HCT116 (cell line): ENCODE results near the gene RTN4IP1. TPM values are rescaled to one million over a fixed set of nuclear protein-coding genes. Genes with fewer than 3 reads are reported as not detected.

Source experiments
- ATAC-seq: fragments of 200-7000 bp; cut with Tn5 transposase; 2 replicates; pipeline ENCODE4 v1.9.1; 2020; ENCODE audit warnings: mild to moderate bottlenecking, moderate library complexity
- BruUV-seq: library from RNA; stranded (reverse); fragments of 400-500 nt; replicated peaks from 2 replicates; lab custom pipeline; 2021; lab: Mats Ljungman, UMichigan
- CTCF ChIA-PET: fragments of 300-600 bp; sonication (Branson Sonifier 250); formaldehyde crosslinking; loops from one replicate; lab custom pipeline; 2021; ENCODE audit warnings: antibody characterized with exemption; lab: Charles Lee
- POLR2A ChIA-PET: fragments of 300-600, 350-600 bp; sonication (Branson Sonifier 250); formaldehyde crosslinking; loops from one replicate; lab custom pipeline; 2021; ENCODE audit warnings: antibody characterized with exemption; lab: Charles Lee
- RAD21 ChIA-PET, 2 experiments: fragments of 300-600 bp; sonication (Branson Sonifier 250); formaldehyde crosslinking; loops; one replicate each; lab custom pipeline; 2023; ENCODE audit warnings: low total read pairs in 2 of 2; ENCODE audit not compliant: uncharacterized antibody in 2 of 2, unreplicated experiment in 2 of 2, low non-redundant PET in 1 of 2; lab: Charles Lee
- DNase-seq: peaks from one replicate; pipeline ENCODE4 v3.0.0-alpha.2; 2010; ENCODE audit warnings: low read depth, low spot score
- H2AFZ ChIP-seq: fragments of 200-600 bp; shearing (Covaris generic), sonication (generic); 2 replicates; pipeline ENCODE4 v1.6.1; 2017; ENCODE audit warnings: low read depth, mixed run types, mixed read lengths, antibody characterized with exemption, low read length; ENCODE audit not compliant: poor library complexity, severe bottlenecking
- H3K27ac ChIP-seq: 2 replicates; pipeline ENCODE4 v1.5.1; 2012; ENCODE audit warnings: low read depth, low read length
- H3K27me3 ChIP-seq: fragments of 200-600 bp; sonication (generic); 2 replicates; pipeline ENCODE4 v1.6.1; 2016; ENCODE audit warnings: mixed run types, low read length, mixed read lengths; ENCODE audit not compliant: insufficient read depth
- H3K36me3 ChIP-seq, 2 experiments: fragments of 200-500 bp in 1 of 2; fragments of 200-600 bp in 1 of 2; sonication (Bioruptor generic) in 1 of 2; sonication (generic) in 1 of 2; 2 replicates each; pipeline versions ENCODE4 v1.5.1 to v1.6.1; 2014 to 2016; ENCODE audit warnings: low read length in 2 of 2, inconsistent platforms in 1 of 2, mixed read lengths in 1 of 2, mixed run types in 1 of 2; ENCODE audit not compliant: insufficient read depth in 2 of 2, control insufficient read depth in 1 of 2
- H3K4me1 ChIP-seq, 2 experiments: fragments of 200-600 bp in 1 of 2; sonication (generic) in 1 of 2; 2 replicates each; pipeline versions ENCODE4 v1.5.1 to v1.6.1; 2012 to 2017; ENCODE audit warnings: low read length in 2 of 2, inconsistent platforms in 1 of 2, mild to moderate bottlenecking in 1 of 2, mixed read lengths in 1 of 2, mixed run types in 1 of 2, moderate library complexity in 1 of 2; ENCODE audit not compliant: insufficient read depth in 2 of 2, control insufficient read depth in 1 of 2
- H3K4me2 ChIP-seq: fragments of 200-600 bp; sonication (generic); 2 replicates; pipeline ENCODE4 v1.6.1; 2017; ENCODE audit warnings: mixed run types, low read length, mixed read lengths
- H3K4me3 ChIP-seq, 2 experiments: fragments of 200-600 bp in 1 of 2; sonication (generic) in 1 of 2; replicated peaks in 1 of 2; 2 replicates each; pipeline ENCODE4 v1.5.1; 2011 to 2016; ENCODE audit warnings: low read length in 2 of 2, control low read depth in 1 of 2, low read depth in 1 of 2, mild to moderate bottlenecking in 1 of 2, mixed read lengths in 1 of 2, mixed run types in 1 of 2
- H3K79me2 ChIP-seq: fragments of 200-600 bp; sonication (generic); 2 replicates; pipeline ENCODE4 v1.6.1; 2017; ENCODE audit warnings: mild to moderate bottlenecking, mixed run types, low read length, moderate library complexity, mixed read lengths; ENCODE audit not compliant: insufficient read depth
- H3K9ac ChIP-seq: fragments of 200-600 bp; sonication (generic); 2 replicates; pipeline ENCODE4 v1.6.1; 2016; ENCODE audit warnings: low read length, mixed read lengths
- H3K9me2 ChIP-seq: fragments of 200-600 bp; sonication (generic), shearing (Covaris generic); 2 replicates; pipeline ENCODE4 v1.6.1; 2017; ENCODE audit warnings: mixed run types, mild to moderate bottlenecking, moderate library complexity; ENCODE audit not compliant: insufficient read depth
- H3K9me3 ChIP-seq, 2 experiments: fragments of 200-500 bp in 1 of 2; fragments of 200-600 bp in 1 of 2; sonication (Bioruptor generic) in 1 of 2; sonication (generic) in 1 of 2; 2 replicates each; pipeline ENCODE4 v1.6.1; 2014 to 2017; ENCODE audit warnings: low read length in 2 of 2, mixed read lengths in 2 of 2, inconsistent platforms in 1 of 2, low read depth in 1 of 2, mild to moderate bottlenecking in 1 of 2, mixed run types in 1 of 2, moderate library complexity in 1 of 2; ENCODE audit not compliant: control insufficient read depth in 1 of 2, insufficient read depth in 1 of 2
- H4K20me1 ChIP-seq: fragments of 200-600 bp; sonication (generic), shearing (Covaris generic); 2 replicates; pipeline ENCODE4 v1.6.1; 2017; ENCODE audit warnings: mixed run types, mild to moderate bottlenecking, moderate library complexity; ENCODE audit not compliant: insufficient read depth
- CEBPB ChIP-seq: IDR thresholded peaks from 2 replicates; pipeline ENCODE4 v1.6.1; 2012; ENCODE audit warnings: low read depth
- EGR1 ChIP-seq: IDR thresholded peaks from 2 replicates; pipeline ENCODE4 v1.6.1; 2012; ENCODE audit warnings: low read depth
- EZH2phosphoT487 ChIP-seq: fragments of 200-600 bp; IDR thresholded peaks from 2 replicates; pipeline ENCODE4 v1.6.1; 2018; ENCODE audit warnings: antibody characterized with exemption, borderline replicate concordance
- RAD21 ChIP-seq: IDR thresholded peaks from 2 replicates; pipeline ENCODE4 v1.6.1; 2012; ENCODE audit warnings: low read depth, mild to moderate bottlenecking
- SP1 ChIP-seq: IDR thresholded peaks from 2 replicates; pipeline ENCODE4 v1.6.1; 2012; ENCODE audit warnings: low read depth
- YY1 ChIP-seq: IDR thresholded peaks from 2 replicates; pipeline ENCODE4 v1.6.1; 2011; ENCODE audit warnings: low read length, low read depth, moderate library complexity, mild to moderate bottlenecking; ENCODE audit not compliant: insufficient replicate concordance; ENCODE audit errors: extremely low read depth
- ZFX ChIP-seq: fragments of 450-650 bp; IDR thresholded peaks from 2 replicates; pipeline ENCODE4 v1.6.1; 2017
- ZNF274 ChIP-seq: fragments of 200-500 bp; sonication (Bioruptor generic); IDR thresholded peaks from 2 replicates; pipeline ENCODE4 v1.6.1; 2014; ENCODE audit warnings: mild to moderate bottlenecking, low read depth, low read length, inconsistent platforms
- intact Hi-C: fragments of 100-400 bp; cut with micrococcal nuclease; formaldehyde crosslinking; loops from 2 replicates; pipeline ENCODE4 v1.10.0; 2022
- total RNA-seq: library from RNA; stranded (reverse); gene quantifications from one replicate; pipeline ENCODE4 v1.2.1, GENCODE V29; 2021; ENCODE audit not compliant: unreplicated experiment
- TF ChIP-seq, protein P1 (sequence below): IDR thresholded peaks from 2 replicates; pipeline ENCODE4 v1.6.1; 2011; ENCODE audit warnings: mild to moderate bottlenecking, low read length, moderate library complexity; ENCODE audit not compliant: insufficient replicate concordance; ENCODE audit errors: extremely low read depth
- TF ChIP-seq, protein P2 (sequence below): IDR thresholded peaks from 2 replicates; pipeline ENCODE4 v1.6.1; 2012
- TF ChIP-seq, protein P3 (sequence below): IDR thresholded peaks from 2 replicates; pipeline ENCODE4 v1.6.1; 2012; ENCODE audit warnings: low read depth
- TF ChIP-seq, protein P4 (sequence below): IDR thresholded peaks from 2 replicates; pipeline ENCODE4 v1.6.1; 2012

Gene RTN4IP1
- total RNA-seq, 1 experiment from 2014 or later = 9.1 TPM

DNA sequence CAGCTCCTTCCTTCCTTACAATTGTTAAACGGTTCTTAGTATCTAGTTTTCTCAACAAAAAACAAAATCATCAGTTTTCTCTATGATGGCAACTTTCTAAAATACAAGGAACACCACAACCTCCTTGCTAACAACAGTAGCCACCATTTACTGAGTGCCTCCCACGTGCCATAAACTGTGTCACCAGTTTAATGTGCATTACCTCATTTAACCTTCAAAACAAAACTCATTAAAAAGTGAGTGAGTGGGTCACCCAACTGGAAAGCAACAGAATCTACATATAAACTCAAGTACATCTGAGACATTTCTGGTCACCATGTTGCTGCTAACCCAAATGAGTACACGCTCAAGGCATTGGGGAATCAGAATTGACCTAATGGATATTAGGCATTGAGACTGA, 11.0 kb downstream of the RTN4IP1 start:
- H3K9me3 ChIP-seq = no peaks in the 10 kb centered on the region
- intact Hi-C loops = no loop called here
- RAD21 ChIA-PET = no interaction called here
- TF ChIP-seq EGR1 (no peak), YY1 (no peak), EZH2phosphoT487 (no peak)
- TF ChIP-seq, protein P1, sequence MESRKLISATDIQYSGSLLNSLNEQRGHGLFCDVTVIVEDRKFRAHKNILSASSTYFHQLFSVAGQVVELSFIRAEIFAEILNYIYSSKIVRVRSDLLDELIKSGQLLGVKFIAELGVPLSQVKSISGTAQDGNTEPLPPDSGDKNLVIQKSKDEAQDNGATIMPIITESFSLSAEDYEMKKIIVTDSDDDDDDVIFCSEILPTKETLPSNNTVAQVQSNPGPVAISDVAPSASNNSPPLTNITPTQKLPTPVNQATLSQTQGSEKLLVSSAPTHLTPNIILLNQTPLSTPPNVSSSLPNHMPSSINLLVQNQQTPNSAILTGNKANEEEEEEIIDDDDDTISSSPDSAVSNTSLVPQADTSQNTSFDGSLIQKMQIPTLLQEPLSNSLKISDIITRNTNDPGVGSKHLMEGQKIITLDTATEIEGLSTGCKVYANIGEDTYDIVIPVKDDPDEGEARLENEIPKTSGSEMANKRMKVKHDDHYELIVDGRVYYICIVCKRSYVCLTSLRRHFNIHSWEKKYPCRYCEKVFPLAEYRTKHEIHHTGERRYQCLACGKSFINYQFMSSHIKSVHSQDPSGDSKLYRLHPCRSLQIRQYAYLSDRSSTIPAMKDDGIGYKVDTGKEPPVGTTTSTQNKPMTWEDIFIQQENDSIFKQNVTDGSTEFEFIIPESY = no peak
- H3K79me2 ChIP-seq = no peaks in the 10 kb centered on the region
- H3K27ac ChIP-seq = no peak overlapping the region
- no peak overlapping the region for H2AFZ ChIP-seq
- no peaks in the 10 kb centered on the region for H3K9me2 ChIP-seq
- no TSS peak for BruUV-seq
- no peak for DNase-seq
- ATAC-seq = no peak
- H3K27me3 ChIP-seq = no peaks in the 10 kb centered on the region
- no peaks in the 10 kb centered on the region for H4K20me1 ChIP-seq
- H3K4me1 ChIP-seq = no peaks in the 10 kb centered on the region
- no peaks in the 10 kb centered on the region for H3K36me3 ChIP-seq
- no peak overlapping the region for H3K9ac ChIP-seq
- CTCF ChIA-PET = interaction anchor here (1.0 kb wide), 1 partner anchor 9 kb away, joined by 3 read pairs; no protein-coding TSS in a partner anchor
- no peak overlapping the region for H3K4me3 ChIP-seq
- no peak overlapping the region for H3K4me2 ChIP-seq
- POLR2A ChIA-PET = no interaction called here

DNA sequence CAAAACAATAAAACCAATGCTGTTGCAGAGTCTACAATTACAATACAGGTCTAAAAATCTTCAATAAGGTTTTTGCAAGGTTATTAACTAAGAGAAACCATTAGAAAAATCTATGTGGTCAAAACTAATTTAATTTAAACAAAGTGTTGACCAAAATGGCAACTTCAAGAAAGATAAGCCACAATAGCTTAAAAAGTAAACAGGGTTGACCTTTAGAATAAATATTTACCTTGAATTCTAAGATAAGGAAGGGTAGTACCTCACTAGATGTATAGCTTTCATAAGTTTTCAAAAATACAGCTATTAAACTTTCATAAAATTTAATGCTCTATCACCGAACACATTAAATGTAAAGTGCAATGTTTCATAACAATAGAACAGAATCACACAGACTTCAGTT, 11.4 kb downstream of the RTN4IP1 start:
- POLR2A ChIA-PET = interaction anchor here (0.6 kb wide), 1 partner anchor 807 kb away, joined by 3 read pairs; no protein-coding TSS in a partner anchor

More for the DNA sequence above, 11.4 kb downstream of the RTN4IP1 start:
- no TSS peak for BruUV-seq
- no peaks in the 10 kb centered on the region for H3K27me3 ChIP-seq
- H2AFZ ChIP-seq = no peak overlapping the region
- TF ChIP-seq ZFX (no peak), RAD21 (no peak), CEBPB (no peak), ZNF274 (no peak), SP1 (no peak)
- TF ChIP-seq, protein P2, sequence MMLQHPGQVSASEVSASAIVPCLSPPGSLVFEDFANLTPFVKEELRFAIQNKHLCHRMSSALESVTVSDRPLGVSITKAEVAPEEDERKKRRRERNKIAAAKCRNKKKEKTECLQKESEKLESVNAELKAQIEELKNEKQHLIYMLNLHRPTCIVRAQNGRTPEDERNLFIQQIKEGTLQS = no peak
- TF ChIP-seq, protein P3, sequence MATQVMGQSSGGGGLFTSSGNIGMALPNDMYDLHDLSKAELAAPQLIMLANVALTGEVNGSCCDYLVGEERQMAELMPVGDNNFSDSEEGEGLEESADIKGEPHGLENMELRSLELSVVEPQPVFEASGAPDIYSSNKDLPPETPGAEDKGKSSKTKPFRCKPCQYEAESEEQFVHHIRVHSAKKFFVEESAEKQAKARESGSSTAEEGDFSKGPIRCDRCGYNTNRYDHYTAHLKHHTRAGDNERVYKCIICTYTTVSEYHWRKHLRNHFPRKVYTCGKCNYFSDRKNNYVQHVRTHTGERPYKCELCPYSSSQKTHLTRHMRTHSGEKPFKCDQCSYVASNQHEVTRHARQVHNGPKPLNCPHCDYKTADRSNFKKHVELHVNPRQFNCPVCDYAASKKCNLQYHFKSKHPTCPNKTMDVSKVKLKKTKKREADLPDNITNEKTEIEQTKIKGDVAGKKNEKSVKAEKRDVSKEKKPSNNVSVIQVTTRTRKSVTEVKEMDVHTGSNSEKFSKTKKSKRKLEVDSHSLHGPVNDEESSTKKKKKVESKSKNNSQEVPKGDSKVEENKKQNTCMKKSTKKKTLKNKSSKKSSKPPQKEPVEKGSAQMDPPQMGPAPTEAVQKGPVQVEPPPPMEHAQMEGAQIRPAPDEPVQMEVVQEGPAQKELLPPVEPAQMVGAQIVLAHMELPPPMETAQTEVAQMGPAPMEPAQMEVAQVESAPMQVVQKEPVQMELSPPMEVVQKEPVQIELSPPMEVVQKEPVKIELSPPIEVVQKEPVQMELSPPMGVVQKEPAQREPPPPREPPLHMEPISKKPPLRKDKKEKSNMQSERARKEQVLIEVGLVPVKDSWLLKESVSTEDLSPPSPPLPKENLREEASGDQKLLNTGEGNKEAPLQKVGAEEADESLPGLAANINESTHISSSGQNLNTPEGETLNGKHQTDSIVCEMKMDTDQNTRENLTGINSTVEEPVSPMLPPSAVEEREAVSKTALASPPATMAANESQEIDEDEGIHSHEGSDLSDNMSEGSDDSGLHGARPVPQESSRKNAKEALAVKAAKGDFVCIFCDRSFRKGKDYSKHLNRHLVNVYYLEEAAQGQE = no peak
- TF ChIP-seq, protein P4, sequence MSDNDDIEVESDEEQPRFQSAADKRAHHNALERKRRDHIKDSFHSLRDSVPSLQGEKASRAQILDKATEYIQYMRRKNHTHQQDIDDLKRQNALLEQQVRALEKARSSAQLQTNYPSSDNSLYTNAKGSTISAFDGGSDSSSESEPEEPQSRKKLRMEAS = no peak
- ATAC-seq (no peak), DNase-seq (no peak)
- no peaks in the 10 kb centered on the region for H3K9me3 ChIP-seq
- ChIA-PET RAD21 (no interaction called here), CTCF (interaction anchor here (1.0 kb wide), 1 partner anchor 8 kb away, joined by 3 read pairs; no protein-coding TSS in a partner anchor)
- H3K4me2 ChIP-seq = no peak overlapping the region
- H3K36me3 ChIP-seq = no peaks in the 10 kb centered on the region
- H3K79me2 ChIP-seq = no peaks in the 10 kb centered on the region
- no peaks in the 10 kb centered on the region for H3K4me1 ChIP-seq
- H3K4me3 ChIP-seq = no peak overlapping the region
- H4K20me1 ChIP-seq = no peaks in the 10 kb centered on the region
- no peak overlapping the region for H3K27ac ChIP-seq
- H3K9me2 ChIP-seq = no peaks in the 10 kb centered on the region
- H3K9ac ChIP-seq = no peak overlapping the region
- intact Hi-C loops = no loop called here
